Spleen (tissue), 11 donors: ENCODE data around the gene FAH. TPM values are rescaled to one million over a fixed set of nuclear protein-coding genes. Genes with fewer than 3 reads are reported as not detected.

Experiments used
- DNase-seq: peaks from one replicate; pipeline ENCODE4 v3.0.0-alpha.2; 2020
- H3K27ac ChIP-seq, 8 donors: fragments of 200-600 bp; sonication (generic) in 7 of 8; 1 replicate in 4 of 8; 2 replicates in 4 of 8; pipeline versions ENCODE4 v1.5.0 to v1.8.0; 2016 to 2021; ENCODE audit warnings: inconsistent platforms in 4 of 8, mild to moderate bottlenecking in 4 of 8, moderate library complexity in 1 of 8
- H3K27me3 ChIP-seq, 7 donors: fragments of 200-600 bp; sonication (generic) in 6 of 7; replicated peaks in 1 of 7; 1 replicate in 4 of 7; 2 replicates in 3 of 7; pipeline versions ENCODE4 v1.5.0 to v1.8.0; 2016 to 2021; ENCODE audit warnings: inconsistent platforms in 3 of 7, mild to moderate bottlenecking in 1 of 7
- H3K36me3 ChIP-seq, 6 donors: fragments of 200-600 bp; sonication (generic) in 5 of 6; 1 replicate in 4 of 6; 2 replicates in 2 of 6; pipeline versions ENCODE4 v1.5.0 to v1.8.0; 2016 to 2021; ENCODE audit warnings: inconsistent platforms in 2 of 6
- H3K4me1 ChIP-seq, 6 donors: fragments of 200-600 bp; sonication (generic) in 5 of 6; 1 replicate in 3 of 6; 2 replicates in 3 of 6; pipeline versions ENCODE4 v1.5.0 to v1.8.0; 2016 to 2021; ENCODE audit warnings: inconsistent platforms in 3 of 6
- H3K4me3 ChIP-seq, 8 donors: fragments of 200-600 bp; sonication (generic) in 7 of 8; 1 replicate in 4 of 8; 2 replicates in 4 of 8; pipeline versions ENCODE4 v1.5.0 to v1.8.0; 2016 to 2021; ENCODE audit warnings: inconsistent platforms in 4 of 8, mild to moderate bottlenecking in 4 of 8, moderate library complexity in 2 of 8
- H3K9me3 ChIP-seq, 8 donors: fragments of 200-600 bp; sonication (generic) in 7 of 8; 1 replicate in 4 of 8; 2 replicates in 4 of 8; pipeline versions ENCODE4 v1.5.0 to v1.8.0; 2016 to 2021; ENCODE audit warnings: inconsistent platforms in 4 of 8
- POLR2A ChIP-seq, 3 donors: fragments of 450-650 bp; IDR thresholded peaks; one replicate each; pipeline ENCODE4 v1.5.1; 2017; ENCODE audit warnings: antibody characterized with exemption in 3 of 3, mild to moderate bottlenecking in 1 of 3
- POLR2AphosphoS5 ChIP-seq, 3 donors: sonication (generic); formaldehyde crosslinking; IDR thresholded peaks; one replicate each; pipeline ENCODE4 v1.5.1; 2017; ENCODE audit warnings: antibody characterized with exemption in 3 of 3
- WGBS, 5 donors: extraction: QIAGEN DNeasy Blood & Tissue Kit in 3 of 5; methylation state at CpG; one replicate each; pipeline versions ENCODE4 v1.1.5 to v1.1.7; 2013 to 2018; 5-methylcytosine and 5-hydroxymethylcytosine counted together
- intact Hi-C: fragments of 100-400 bp; cut with DNase I; formaldehyde crosslinking; loops from one replicate; pipeline ENCODE4 v1.15.0; 2023; ENCODE audit warnings: low total_unique reads
- polyA plus RNA-seq, 3 donors: library from polyadenylated mRNA; stranded (reverse); fragments of 200-250 nt; gene quantifications; one replicate each; pipeline ENCODE4 v1.2.1, GENCODE V29; 2013
- total RNA-seq, 7 donors: library from RNA; depleted of rRNA in 3 of 7; stranded (reverse); fragments of >200 nt in 3 of 7; fragmentation: NEBNext Ultra II Directional in 4 of 7; extraction: Animal tissue kit (Norgen Biotek cat#: 25700) in 4 of 7; gene quantifications; one replicate each; pipeline versions ENCODE4 v1.1.0 to v1.2.1, GENCODE V29; 2016 to 2021
- TF ChIP-seq, protein P1 (sequence below), 11 experiments: fragments of 200-600 bp in 7 of 11; fragments of 450-650 bp in 4 of 11; sonication (generic) in 4 of 11; IDR thresholded peaks in 8 of 11; conservative IDR thresholded peaks in 3 of 11; 1 replicate in 7 of 11; 2 replicates in 4 of 11; pipeline versions ENCODE4 v1.4.0 to v1.8.0; 2016 to 2021; ENCODE audit warnings: antibody characterized with exemption in 11 of 11, inconsistent platforms in 4 of 11, mild to moderate bottlenecking in 1 of 11
- donor health status: healthy with polysubstance abuse.
- donor health status: DM: no; HTN: no; CAD: no; lungs with moderate emphysema.
- donor health status: DM: no; HTN: no; CAD: no.
- donor health status: Bipolar disorder and iron deficiency.
- donor health status: healthy.
- donor health status: DM: no; HTN: no; CAD: no.
- donor health status: DM: yes; HTN: yes; CAD: no.

FAH gene
- total and polyA plus RNA-seq, 10 donors: 8.5 to 33.1 (median 21.2) TPM

DNA sequence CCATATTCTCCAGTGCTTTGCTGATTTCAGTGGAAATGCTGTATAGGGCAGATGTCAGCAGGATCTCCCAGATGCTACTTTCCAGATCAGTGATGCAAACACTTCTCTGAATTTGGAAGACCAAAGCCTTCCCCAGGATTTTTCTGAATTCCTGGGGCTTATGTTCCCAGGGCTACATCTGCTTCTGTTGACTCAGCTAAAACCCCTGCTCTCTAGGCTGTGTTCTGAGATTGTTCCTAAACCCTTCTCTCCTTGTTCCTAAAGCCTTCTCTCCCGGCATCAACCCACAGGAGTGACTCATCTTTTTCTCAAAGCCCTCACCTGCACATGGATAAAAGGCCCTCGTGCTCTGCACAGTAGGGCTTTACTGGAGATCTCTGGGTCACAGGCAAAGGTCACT, 35.5 kb downstream of the FAH start:
- TF ChIP-seq, protein P1, sequence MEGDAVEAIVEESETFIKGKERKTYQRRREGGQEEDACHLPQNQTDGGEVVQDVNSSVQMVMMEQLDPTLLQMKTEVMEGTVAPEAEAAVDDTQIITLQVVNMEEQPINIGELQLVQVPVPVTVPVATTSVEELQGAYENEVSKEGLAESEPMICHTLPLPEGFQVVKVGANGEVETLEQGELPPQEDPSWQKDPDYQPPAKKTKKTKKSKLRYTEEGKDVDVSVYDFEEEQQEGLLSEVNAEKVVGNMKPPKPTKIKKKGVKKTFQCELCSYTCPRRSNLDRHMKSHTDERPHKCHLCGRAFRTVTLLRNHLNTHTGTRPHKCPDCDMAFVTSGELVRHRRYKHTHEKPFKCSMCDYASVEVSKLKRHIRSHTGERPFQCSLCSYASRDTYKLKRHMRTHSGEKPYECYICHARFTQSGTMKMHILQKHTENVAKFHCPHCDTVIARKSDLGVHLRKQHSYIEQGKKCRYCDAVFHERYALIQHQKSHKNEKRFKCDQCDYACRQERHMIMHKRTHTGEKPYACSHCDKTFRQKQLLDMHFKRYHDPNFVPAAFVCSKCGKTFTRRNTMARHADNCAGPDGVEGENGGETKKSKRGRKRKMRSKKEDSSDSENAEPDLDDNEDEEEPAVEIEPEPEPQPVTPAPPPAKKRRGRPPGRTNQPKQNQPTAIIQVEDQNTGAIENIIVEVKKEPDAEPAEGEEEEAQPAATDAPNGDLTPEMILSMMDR (IDR thresholded peaks at IDR 0.05 in 8 of 11, conservative IDR thresholded peaks at IDR 0.05 in 3 of 11): no peak
- TF ChIP-seq POLR2AphosphoS5 (IDR thresholded peaks at IDR 0.05): no peak
- TF ChIP-seq POLR2A (IDR thresholded peaks at IDR 0.05): no peak
- H3K27ac ChIP-seq: no peak overlapping the region
- no peaks in the 10 kb centered on the region for H3K4me1 ChIP-seq
- no peak overlapping the region for H3K4me3 ChIP-seq
- intact Hi-C loops: no loop called here
- WGBS, 5 donors: 82 to 92% (median 91%) methylated on average over 2 of the region's 2 CpGs
- DNase-seq: no peak
- peaks cover 0 to 54% (median 14%) of the 10 kb centered on the region in 6 donors for H3K36me3 ChIP-seq
- H3K9me3 ChIP-seq: peaks cover 0 to 3% (median 0%) of the 10 kb centered on the region in 8 donors
- H3K27me3 ChIP-seq: no peaks in the 10 kb centered on the region

DNA sequence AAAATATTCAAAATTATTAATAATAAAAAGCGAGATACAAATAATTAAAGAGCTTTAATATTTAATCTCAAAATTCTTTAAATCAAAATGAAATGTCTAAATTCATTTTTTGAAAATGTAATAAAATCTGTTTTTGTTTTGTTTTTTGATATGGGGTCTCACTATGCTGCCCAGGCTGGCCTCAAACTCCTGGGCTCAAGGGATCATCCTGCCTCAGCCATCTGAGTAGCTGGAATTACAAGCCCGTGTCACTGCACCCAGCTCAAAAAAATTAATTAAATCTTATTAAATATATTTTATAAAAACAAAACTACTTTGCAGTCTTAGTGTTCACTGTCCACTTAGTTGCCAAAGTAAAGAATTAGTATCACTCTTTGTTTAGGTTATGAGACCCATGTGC, 38.4 kb downstream of the FAH start:
- Histone ChIP-seq H3K36me3 (peaks cover 0 to 24% (median 8%) of the 10 kb centered on the region in 6 donors), H3K27ac (no peak overlapping the region), H3K4me3 (no peak overlapping the region), H3K4me1 (no peaks in the 10 kb centered on the region), H3K9me3 (no peaks in the 10 kb centered on the region), H3K27me3 (no peaks in the 10 kb centered on the region)
- WGBS, 5 donors: 90 to 97% (median 97%) methylated on average over 2 of the region's 2 CpGs
- intact Hi-C loops: no loop called here
- TF ChIP-seq, protein P1 (IDR thresholded peaks at IDR 0.05 in 8 of 11, conservative IDR thresholded peaks at IDR 0.05 in 3 of 11): no peak
- TF ChIP-seq POLR2AphosphoS5 (IDR thresholded peaks at IDR 0.05) (no peak), POLR2A (IDR thresholded peaks at IDR 0.05) (no peak)
- no peak for DNase-seq

DNA sequence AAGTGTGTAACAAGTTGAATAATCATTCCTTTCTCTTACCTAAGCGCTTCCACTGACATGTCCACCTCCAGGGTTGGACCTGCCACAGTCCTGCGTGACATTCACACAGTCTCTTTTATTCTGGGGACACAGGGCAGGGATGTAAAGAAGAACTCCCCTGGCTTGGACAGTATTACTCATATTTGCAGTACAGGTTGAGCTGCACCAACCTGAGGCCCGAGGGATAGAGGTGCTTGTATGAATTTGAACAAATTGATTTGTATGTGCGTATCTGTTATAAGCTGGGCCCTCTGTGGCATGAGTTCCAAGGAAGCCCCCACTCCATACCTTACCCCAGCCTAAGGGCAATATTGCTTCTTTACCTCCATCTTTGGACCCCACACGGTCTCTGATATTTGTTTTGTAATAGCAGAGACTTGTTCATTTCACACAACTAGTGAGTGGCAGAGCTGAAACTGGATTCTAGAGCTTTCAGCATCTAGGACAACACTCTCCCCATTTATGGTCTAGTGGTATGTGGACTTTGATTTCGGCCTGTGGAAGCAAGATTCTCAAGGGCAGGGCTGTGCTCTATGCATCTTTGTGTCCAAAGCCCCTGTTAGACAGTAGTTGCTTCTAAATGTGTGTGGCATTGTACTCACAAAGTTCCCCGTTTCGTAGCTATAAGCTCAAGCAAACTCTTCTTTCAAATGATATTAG, 39.2 kb downstream of the FAH start:
- DNase-seq: no peak
- no peak overlapping the region for H3K4me3 ChIP-seq
- H3K9me3 ChIP-seq: no peaks in the 10 kb centered on the region
- no peak for TF ChIP-seq POLR2AphosphoS5 (IDR thresholded peaks at IDR 0.05)
- no peak for TF ChIP-seq POLR2A (IDR thresholded peaks at IDR 0.05)
- TF ChIP-seq, protein P1 (IDR thresholded peaks at IDR 0.05 in 8 of 11, conservative IDR thresholded peaks at IDR 0.05 in 3 of 11): no peak
- WGBS, 5 donors: 80 to 94% (median 84%) methylated on average over 8 of the region's 8 CpGs
- intact Hi-C loops: no loop called here
- H3K27ac ChIP-seq: no peak overlapping the region
- no peaks in the 10 kb centered on the region for H3K4me1 ChIP-seq
- no peaks in the 10 kb centered on the region for H3K27me3 ChIP-seq
- peaks cover 0 to 16% (median 3%) of the 10 kb centered on the region in 6 donors for H3K36me3 ChIP-seq

DNA sequence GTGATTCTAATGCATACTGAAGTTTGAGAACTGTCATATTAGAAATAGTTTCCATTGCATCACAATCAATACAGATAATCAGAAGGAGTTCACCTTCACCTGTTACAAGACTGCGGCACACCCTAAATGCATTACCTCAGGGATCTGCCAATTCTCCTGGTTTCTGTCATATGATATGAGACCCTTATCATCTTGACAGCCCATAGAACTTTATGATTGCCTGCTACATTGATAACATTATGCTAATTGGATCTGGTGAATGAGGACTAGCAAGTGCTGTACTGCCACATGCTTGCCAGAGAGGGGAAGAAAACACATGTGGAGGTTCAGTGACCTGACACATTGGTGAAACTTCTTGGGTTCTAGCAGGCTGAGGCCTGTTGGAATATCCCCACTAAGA, 41.4 kb downstream of the FAH start:
- DNase-seq: no peak
- TF ChIP-seq POLR2A (IDR thresholded peaks at IDR 0.05): no peak
- TF ChIP-seq POLR2AphosphoS5 (IDR thresholded peaks at IDR 0.05): no peak
- TF ChIP-seq, protein P1 (IDR thresholded peaks at IDR 0.05 in 8 of 11, conservative IDR thresholded peaks at IDR 0.05 in 3 of 11): no peak
- intact Hi-C loops: no loop called here
- no peaks in the 10 kb centered on the region for H3K9me3 ChIP-seq
- H3K27ac ChIP-seq: no peak overlapping the region
- H3K4me3 ChIP-seq: no peak overlapping the region
- H3K27me3 ChIP-seq: no peaks in the 10 kb centered on the region
- H3K36me3 ChIP-seq: no peaks in the 10 kb centered on the region
- no peaks in the 10 kb centered on the region for H3K4me1 ChIP-seq
- 89 to 100% (median 100%) methylated on average over 1 of the region's 1 CpG for WGBS, 5 donors
